NCI-H460 (cell line): ENCODE results near the gene CASP9. TPM values are rescaled to one million over a fixed set of nuclear protein-coding genes. Genes with fewer than 3 reads are reported as not detected.
"Not testable (repeated sequence)": the region's sequence is repeated elsewhere in the genome, so short reads cannot be mapped to it uniquely, and the experiment has no call there.

Experiments
- DNase-seq: peaks from one replicate; pipeline ENCODE4 v3.0.0-alpha.2; 2016; ENCODE audit warnings: low read depth; ENCODE audit errors: extremely low read depth
- total RNA-seq: library from RNA; depleted of rRNA; stranded (reverse); fragments of >200 nt; shearing (Covaris generic); gene quantifications from 2 replicates; pipeline ENCODE4 v1.2.3, GENCODE V29; 2014

Gene CASP9
- total RNA-seq, 1 experiment from 2014 or later = 18.0 TPM

- DNase-seq = no peak
Observed at GRCh38 chr1:15504436-15504835, 19.6 kb downstream of the CASP9 start.

DNA sequence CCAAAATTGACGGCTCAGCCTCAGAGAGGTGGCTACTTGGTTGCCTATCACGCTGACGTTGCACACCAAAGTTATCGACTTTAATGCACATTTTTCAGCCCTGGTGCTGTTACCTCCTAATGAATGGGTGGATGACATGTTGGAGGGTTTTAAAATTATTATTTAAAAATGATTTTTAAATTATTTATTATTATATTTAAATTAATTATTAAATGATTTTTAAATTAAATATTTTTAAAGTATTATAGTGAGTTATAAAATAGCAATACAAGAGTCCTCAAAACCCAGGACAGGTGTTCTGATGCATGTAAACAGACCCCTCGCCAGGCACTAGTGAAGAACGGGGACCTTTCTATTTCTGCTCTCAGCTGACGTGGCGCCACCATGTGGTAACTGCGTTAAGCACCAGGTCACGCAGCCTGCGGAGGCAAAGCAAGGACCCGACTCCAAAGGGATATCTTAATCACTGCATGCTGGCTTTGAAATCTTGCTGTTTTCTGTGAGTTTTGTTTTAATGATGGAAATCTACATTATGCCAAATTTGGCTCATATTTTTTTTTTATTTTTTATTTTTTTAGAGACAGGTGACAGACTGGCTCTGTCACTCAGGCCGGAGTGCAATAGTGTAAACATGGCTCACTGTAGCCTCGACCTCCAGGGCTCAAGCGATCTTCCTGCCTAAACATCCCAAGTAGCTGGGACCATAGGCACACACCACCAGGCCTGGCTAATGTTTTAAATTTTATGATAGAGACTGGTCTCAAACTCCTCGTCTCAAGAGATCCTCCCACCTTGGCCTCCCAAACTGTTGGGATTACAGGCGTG lies 22.6 kb downstream of the CASP9 start:
- DNase-seq = peak; percentile 35

DNA sequence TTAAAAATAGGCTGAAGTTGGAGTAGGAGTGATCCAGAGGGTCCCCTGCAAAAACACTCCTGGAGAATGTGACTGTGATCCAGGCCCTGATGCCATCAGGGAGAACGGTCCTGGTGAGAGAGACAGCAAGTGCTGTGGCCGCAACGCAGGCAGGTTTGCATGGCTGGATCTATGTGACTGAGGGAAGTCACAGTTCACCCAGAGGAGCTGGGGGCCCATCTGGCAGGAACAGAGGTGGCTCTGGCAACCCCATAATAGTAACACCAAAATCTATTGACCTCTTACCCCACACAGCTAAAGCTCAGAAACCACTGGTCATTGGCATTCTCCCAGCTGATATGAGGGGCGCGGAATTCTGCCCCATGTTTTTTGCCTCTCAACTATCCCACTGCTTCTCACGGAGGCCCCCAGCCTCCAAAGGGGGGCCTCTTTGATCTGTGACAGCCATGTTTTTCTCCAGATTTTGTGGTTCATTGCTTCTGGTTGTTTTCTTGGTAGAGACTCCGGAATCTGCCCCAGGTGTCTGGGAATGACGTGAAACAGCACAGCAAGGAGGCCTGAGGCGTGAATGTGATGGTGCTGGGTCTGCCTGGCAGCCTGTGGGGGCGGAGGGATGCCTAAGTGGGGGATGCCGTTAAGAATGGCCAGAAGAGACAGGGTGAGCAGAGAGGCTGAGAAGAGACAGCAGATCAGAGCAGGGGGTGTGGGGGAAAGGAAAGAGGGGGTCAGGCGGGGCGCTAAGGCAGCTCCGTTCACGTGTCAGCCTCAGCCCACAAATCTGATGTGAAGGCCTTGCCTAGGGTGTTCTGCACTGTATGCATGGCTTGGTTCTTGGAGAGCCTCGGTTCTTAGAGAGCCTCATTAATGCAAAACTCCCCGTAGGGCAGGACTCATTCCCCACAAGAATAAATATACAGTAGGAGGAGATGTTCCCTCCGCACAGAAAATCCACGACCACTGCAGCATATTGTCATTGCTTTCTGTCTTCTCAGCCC lies 23.5 kb downstream of the CASP9 start:
- no peak for DNase-seq

DNA sequence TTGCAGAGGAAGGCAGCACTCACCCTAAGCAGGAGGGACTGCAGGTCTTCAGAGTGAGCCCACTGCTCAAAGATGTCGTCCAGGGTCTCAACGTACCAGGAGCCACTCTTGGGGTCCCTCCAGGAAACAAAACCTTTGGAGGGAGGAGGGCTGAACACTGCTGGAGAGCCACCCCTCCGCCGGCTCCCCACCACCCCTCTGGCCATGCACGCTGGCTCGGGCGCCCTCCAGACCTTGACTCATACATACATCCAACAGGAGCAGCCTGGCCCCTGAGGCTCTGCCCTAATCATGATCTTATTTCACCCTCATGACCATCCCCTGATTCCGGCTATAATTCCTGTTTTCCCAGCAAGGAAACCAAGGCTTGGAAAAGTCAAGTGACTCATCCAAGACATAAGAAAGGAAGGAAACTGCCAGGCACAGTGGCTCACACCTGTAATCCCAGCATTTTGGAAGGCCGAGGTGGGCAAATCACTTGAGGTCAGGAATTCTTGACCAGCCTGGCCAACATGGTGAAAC lies 30.1 kb downstream of the CASP9 start:
- no peak for DNase-seq

GRCh38 chr1:15492596-15492995 lies 31.4 kb downstream of the CASP9 start:
- DNase-seq = no peak

DNA sequence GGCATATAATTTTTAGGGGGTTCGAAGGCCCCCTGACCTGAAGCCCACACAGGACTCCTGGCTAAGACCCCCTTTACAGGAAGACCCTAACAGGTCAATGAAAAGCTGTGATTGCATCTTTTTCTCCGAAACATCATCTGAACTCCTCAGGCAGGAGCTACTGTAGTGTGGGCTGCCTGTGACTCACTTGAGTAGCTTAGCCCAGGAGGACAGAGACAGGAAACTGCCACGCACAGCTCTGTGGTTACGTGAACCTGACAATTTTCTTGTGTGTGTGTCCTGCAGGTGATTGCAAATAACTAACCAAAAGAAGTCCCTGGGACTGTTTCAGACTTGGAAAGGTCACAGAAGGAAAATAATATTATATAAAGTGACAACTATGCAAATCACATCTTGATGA lies 33.0 kb downstream of the CASP9 start:
- DNase-seq = not testable (repeated sequence)

DNA sequence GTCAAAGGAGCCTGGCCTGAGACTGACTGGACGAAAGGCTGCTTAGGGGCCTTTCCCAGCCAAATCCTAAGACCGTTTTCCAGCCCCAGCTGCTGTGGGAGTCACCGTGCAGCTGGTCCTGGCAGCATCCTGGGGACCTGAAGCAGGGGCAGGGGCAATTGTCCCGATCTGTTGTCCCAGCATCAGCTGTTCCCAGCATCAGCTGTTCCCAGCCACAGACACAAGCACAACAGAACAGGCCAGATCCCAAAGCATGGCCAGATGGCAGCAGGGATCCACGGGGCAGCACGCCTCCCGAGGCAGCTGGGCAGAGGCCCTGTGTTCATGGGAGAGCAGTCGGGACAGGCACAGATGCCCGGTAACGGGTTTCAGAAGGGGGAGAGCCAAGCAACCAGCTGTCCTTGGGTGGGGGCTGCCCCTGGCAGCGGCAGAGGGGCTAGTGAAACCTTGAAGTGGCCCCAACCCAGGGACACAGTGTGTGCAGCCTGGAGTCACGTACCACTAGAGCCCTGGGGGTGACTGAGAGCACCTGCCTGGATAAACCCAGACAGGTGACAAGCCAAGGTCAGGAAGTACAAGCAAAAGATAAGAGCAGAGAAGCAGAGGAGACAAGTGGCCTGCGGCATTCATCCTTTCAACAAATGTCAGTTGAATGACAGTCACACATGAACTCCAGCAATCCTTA lies 34.8 kb downstream of the CASP9 start:
- no peak for DNase-seq

DNA sequence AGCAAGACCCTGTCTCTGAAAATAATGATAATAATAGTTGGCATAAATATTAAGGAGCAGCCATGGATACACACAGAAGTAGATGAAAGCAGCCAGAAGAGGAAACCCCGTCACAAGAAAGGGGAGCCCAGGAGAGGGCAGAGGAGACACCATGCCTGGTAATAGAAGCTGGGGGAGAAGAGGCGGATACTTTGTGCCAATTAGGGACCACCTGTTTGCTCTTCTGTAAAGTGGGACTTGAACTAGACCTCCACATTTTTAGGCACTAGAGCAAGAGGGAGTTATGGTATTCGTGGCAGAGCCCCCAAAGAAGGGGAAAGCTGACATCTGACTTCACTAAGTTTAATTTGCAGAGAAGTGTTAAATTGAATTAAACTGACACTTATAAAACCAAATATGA lies 35.6 kb downstream of the CASP9 start:
- no peak for DNase-seq

- not testable (repeated sequence) for DNase-seq
Observed at GRCh38 chr1:15486844-15487610, 37.0 kb downstream of the CASP9 start.

- DNase-seq = no peak
Observed at GRCh38 chr1:15485636-15486035, 38.4 kb downstream of the CASP9 start.

DNA sequence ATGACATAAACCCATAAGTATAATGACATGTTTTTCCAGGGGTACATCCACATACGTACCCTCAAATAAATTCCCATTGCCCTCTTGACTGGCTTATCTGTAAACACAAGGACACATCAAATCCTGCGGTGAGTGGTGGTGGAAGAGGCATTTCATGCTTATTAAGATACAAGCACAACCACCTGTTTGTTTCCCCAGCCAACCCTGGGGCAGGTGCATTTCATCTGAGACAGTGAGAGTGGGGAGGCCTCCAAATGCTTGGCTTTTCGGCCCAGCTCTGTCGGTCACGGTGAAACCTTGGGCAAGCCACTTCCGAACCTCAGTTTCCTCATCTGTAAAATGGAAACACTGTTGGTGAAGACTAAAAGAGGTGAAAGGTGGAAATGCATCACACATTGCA lies 39.6 kb downstream of the CASP9 start:
- DNase-seq = not testable (repeated sequence)

- DNase-seq = no peak
Observed at GRCh38 chr1:15483971-15484370, 40.0 kb downstream of the CASP9 start.

DNA sequence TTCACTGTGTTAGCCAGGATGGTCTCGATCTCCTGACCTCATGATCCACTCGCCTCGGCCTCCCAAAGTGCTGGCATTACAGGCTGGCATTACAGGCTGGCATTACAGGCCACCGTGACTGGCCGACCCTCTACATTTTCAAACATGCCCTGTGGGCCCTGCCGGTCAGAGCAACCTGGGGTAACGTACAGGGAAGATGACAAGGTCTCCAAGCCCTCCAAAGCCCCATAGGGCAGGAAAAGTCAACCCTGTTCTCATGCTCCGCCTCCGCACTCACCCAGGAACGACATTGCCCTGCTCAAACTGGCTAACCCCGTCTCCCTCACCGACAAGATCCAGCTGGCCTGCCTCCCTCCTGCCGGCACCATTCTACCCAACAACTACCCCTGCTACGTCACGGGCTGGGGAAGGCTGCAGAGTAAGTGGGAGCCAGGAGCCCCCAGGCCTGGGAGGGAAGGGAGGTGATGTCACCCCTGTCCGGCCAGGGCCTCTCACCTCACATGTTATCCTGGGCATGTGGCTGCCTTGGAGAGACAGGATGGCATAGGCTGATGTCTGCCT lies 41.0 kb downstream of the CASP9 start:
- DNase-seq = not testable (repeated sequence)

- not testable (repeated sequence) for DNase-seq
Observed at GRCh38 chr1:15482455-15482854, 41.6 kb downstream of the CASP9 start.

DNA sequence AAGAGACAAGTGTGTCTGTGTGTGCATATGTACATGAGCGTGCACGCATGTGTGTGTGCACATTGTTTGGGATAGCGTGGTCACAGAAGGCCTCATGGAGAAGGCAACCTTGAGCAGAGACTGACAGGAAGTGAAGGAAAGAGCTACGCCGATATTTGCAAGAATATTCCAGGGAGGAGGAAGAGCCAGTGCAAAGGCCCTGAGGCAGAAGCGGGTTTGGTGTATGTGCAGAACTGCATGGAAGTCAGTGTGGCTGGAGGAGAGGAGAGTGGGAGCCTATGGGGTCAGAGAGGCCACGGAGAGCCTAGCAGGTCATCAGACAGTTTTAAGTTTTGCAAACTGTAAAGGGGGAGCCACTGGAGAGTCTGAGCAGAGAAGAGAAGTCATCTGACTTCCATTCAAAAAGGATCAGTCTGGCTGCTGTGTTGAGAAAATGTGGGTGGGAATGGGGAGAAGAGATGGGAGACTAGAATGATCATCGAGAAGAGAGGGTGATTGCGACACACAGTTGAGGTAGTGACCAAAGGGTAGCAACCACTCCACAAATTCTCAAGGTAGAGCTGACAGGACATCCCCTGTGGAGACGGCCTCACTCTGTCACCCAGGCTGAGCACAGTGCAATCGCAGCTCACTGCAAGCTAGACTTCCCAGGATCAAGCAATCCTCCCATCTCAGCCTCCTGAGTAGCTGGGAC lies 44.2 kb downstream of the CASP9 start:
- DNase-seq = no peak

GRCh38 chr1:15477646-15478212 lies 46.3 kb downstream of the CASP9 start:
- DNase-seq = no peak

DNA sequence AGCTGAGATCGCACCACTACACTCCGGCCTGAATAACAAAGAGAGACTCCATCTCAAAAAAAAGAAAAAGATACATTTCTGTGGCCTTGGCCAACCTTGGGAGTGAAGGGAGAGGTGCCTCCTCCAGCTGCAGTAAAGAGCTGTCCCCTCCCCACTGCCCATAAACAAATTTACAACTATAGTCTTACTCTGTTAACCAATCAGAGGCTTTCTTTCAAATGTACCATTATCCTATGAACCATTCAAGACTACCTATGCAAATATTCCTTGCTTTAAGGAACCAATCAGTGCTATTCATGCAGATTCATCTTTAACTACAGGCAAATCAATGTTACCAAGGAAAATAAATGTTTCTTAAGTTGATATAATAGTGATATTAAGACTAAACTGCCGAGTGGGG lies 47.1 kb downstream of the CASP9 start:
- DNase-seq = no peak

- no peak for DNase-seq
Observed at GRCh38 chr1:15475752-15476314, 48.2 kb downstream of the CASP9 start, which contains the start of gene CELA2B. CELA2B (plus strand) TSS chr1:15476104; CDS start chr1:15476126, 22 bp downstream.
